HepG2 (cell line): ENCODE measurements around the gene SLC17A9. TPM values are rescaled to one million over a fixed set of nuclear protein-coding genes. Genes with fewer than 3 reads are reported as not detected.

Experiments used
- CBFB ChIP-seq: sonication (generic); formaldehyde crosslinking; IDR thresholded peaks from 2 replicates; pipeline ENCODE4 v1.4.0; 2020; ENCODE audit warnings: missing genetic modification reagents
- KAT7 ChIP-seq: IDR thresholded peaks from 2 replicates; pipeline ENCODE4 v1.6.1; 2018; ENCODE audit warnings: borderline replicate concordance, missing compliant biosample characterization
- KLF6 ChIP-seq: IDR thresholded peaks from 2 replicates; pipeline ENCODE4 v1.8.0; 2016; ENCODE audit warnings: missing biosample characterization, missing genetic modification reagents
- MTA3 ChIP-seq: sonication (generic); formaldehyde crosslinking; IDR thresholded peaks from 2 replicates; pipeline ENCODE4 v1.4.0; 2020; ENCODE audit warnings: missing genetic modification reagents
- PCBP2 ChIP-seq: fragments of 200-400 bp; formaldehyde crosslinking; optimal IDR thresholded peaks from 2 replicates; pipeline ENCODE3; 2018; ENCODE audit warnings: low read length, low read depth; ENCODE audit not compliant: poor library complexity, severe bottlenecking
- PHB2 ChIP-seq: fragments of 450-650 bp; IDR thresholded peaks from 2 replicates; pipeline ENCODE4 v1.6.1; 2018; ENCODE audit not compliant: partially characterized antibody
- RCOR2 ChIP-seq: IDR thresholded peaks from 2 replicates; pipeline ENCODE4 v1.6.1; 2016; ENCODE audit warnings: missing biosample characterization, missing genetic modification reagents
- ZIK1 ChIP-seq: sonication (generic); formaldehyde crosslinking; IDR thresholded peaks from 2 replicates; pipeline ENCODE4 v1.5.0; 2020; ENCODE audit warnings: mild to moderate bottlenecking, low read depth, missing genetic modification reagents, borderline replicate concordance
- ZNF136 ChIP-seq: sonication (generic); formaldehyde crosslinking; IDR thresholded peaks from 2 replicates; pipeline ENCODE4 v1.8.1; 2022; ENCODE audit warnings: low read depth, mild to moderate bottlenecking, moderate library complexity, missing genetic modification reagents
- ZNF138 ChIP-seq: sonication (generic); formaldehyde crosslinking; IDR thresholded peaks from 2 replicates; pipeline ENCODE4 v1.5.0; 2020; ENCODE audit warnings: mild to moderate bottlenecking, low read depth, missing genetic modification reagents
- ZNF777 ChIP-seq: sonication (generic); formaldehyde crosslinking; IDR thresholded peaks from 2 replicates; pipeline ENCODE4 v1.4.0; 2020; ENCODE audit warnings: missing genetic modification reagents
- polyA plus RNA-seq, 8 experiments: library from polyadenylated mRNA; depleted of rRNA in 3 of 8; stranded (reverse) in 7 of 8; unstranded in 1 of 8; fragments of >200 nt; fragmentation: Illumina TruSeq in 4 of 8; extraction: Trizol in 4 of 8; gene quantifications; 2 replicates each; pipeline versions ENCODE4 v1.2.1 to v1.2.3, GENCODE V29; 2011 to 2016; ENCODE audit warnings: low read depth in 4 of 8, missing spikeins in 1 of 8, mixed read lengths in 1 of 8; ENCODE audit not compliant: insufficient read depth in 1 of 8
- total RNA-seq, 5 experiments: library from RNA; depleted of rRNA; stranded (reverse); fragments of >200 nt; fragmentation: Illumina TruSeq; extraction: Trizol; gene quantifications; 2 replicates each; pipeline ENCODE4 v1.2.3, GENCODE V29; 2016; ENCODE audit warnings: low read depth in 1 of 5
- TF ChIP-seq, protein P1 (sequence below): sonication (generic); formaldehyde crosslinking; IDR thresholded peaks from 2 replicates; pipeline ENCODE4 v1.4.0; 2020; ENCODE audit warnings: missing genetic modification reagents
- TF ChIP-seq, protein P2 (sequence below): IDR thresholded peaks from 2 replicates; pipeline ENCODE4 v1.6.1; 2016; ENCODE audit warnings: low read depth

Gene SLC17A9
- total and polyA plus RNA-seq, 2 of the 13 experiments (the other 11 are each of a cell fraction or from before 2014, with no cell fraction given) = 110 to 191 TPM

- TF ChIP-seq KAT7 (CRISPR knock-in tag) (peak; percentile 85), MTA3 (CRISPR knock-in tag) (no peak), CBFB (CRISPR knock-in tag) (peak; percentile 33; the same call in 1 of the 2 replicates), PHB2 (no peak), ZNF777 (CRISPR knock-in tag) (no peak), KLF6 (CRISPR knock-in tag) (0 out of 2 replicates have a peak, but pooled peaks have one; percentile 29), ZNF136 (CRISPR knock-in tag) (no peak), ZNF138 (CRISPR knock-in tag) (0 out of 2 replicates have a peak, but pooled peaks have one; percentile 54), PCBP2 (no peak), RCOR2 (CRISPR knock-in tag) (no peak), ZIK1 (CRISPR knock-in tag) (no peak)
- TF ChIP-seq, protein P1, sequence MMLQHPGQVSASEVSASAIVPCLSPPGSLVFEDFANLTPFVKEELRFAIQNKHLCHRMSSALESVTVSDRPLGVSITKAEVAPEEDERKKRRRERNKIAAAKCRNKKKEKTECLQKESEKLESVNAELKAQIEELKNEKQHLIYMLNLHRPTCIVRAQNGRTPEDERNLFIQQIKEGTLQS (CRISPR knock-in tag) = no peak
- TF ChIP-seq, protein P2, sequence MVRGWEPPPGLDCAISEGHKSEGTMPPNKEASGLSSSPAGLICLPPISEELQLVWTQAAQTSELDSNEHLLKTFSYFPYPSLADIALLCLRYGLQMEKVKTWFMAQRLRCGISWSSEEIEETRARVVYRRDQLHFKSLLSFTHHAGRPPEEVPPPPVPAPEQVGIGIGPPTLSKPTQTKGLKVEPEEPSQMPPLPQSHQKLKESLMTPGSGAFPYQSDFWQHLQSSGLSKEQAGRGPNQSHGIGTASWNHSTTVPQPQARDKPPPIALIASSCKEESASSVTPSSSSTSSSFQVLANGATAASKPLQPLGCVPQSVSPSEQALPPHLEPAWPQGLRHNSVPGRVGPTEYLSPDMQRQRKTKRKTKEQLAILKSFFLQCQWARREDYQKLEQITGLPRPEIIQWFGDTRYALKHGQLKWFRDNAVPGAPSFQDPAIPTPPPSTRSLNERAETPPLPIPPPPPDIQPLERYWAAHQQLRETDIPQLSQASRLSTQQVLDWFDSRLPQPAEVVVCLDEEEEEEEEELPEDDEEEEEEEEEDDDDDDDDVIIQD (CRISPR knock-in tag) = peak; percentile 58; the same call in 1 of the 2 replicates
- TF ChIP-seq, all 625 proteins: peak for 140
Measured at GRCh38 chr20:62921119-62921687, 31.3 kb upstream of the SLC17A9 start (continued).
